Glomerular endothelial cell (primary cell): Measurements from ENCODE around the gene RSPO3. TPM values are rescaled to one million over a fixed set of nuclear protein-coding genes. Genes with fewer than 3 reads are reported as not detected.
"Not testable (repeated sequence)": the region's sequence is repeated elsewhere in the genome, so short reads cannot be mapped to it uniquely, and the experiment has no call there.

ENCODE experiments used
- DNase-seq: peaks from one replicate; pipeline ENCODE4 v3.0.0-alpha.2; 2011; ENCODE audit warnings: low read depth, low spot score; ENCODE audit errors: extremely low read depth
- total RNA-seq: library from RNA; depleted of rRNA; stranded (reverse); fragments of >200 nt; gene quantifications from 2 replicates; pipeline ENCODE4 v1.2.3, GENCODE V29; 2015

The RSPO3 gene
- total RNA-seq, result 0.19 and 1.8 TPM in 2 replicates

DNA sequence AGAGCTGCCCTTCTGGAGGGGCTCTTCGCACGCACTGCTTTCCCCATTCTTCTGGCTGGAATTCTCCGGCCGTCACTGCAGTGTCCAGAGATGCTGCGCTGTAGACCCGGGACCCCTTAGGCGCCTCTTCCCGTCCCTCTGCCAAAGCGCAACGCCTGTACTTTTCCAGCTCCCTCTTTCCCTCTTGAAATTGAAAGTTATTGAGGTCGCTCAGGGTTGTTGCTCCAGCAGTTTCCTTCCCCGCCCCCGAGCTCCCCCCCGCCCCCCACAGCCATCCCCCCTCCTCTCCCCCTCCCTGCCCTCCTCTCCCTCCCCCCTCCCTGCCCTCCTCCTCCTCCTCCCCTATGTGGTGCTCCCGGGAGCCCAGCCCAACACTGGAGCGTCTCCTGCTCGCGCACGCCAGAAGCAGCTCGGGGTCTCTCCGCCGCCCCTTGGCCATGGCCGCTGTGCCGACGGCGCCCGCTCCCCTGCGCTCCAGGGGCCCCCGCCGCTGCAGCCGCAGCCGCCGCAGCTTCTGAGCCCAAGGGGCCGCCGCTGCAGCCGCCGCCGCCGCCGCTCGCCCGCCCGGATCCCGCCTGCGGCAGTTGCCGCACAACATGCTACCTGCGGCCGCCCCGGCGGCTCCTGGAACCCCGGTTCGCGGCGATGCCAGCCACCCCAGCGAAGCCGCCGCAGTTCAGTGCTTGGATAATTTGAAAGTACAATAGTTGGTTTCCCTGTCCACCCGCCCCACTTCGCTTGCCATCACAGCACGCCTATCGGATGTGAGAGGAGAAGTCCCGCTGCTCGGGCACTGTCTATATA, at the start of gene RSPO3:
Gene RSPO3 (plus strand): TSS at position 374 of the 804 bp plus-strand sequence. CDS start 522 bp downstream, outside the sequence.
- peak; percentile 16 for DNase-seq

- DNase-seq, result peak; percentile 44
Observed at GRCh38 chr6:127069659-127070279, 48.7 kb upstream of the RSPO3 start.

- DNase-seq, result no peak
Observed at GRCh38 chr6:127073222-127073621, 45.2 kb upstream of the RSPO3 start.

DNA sequence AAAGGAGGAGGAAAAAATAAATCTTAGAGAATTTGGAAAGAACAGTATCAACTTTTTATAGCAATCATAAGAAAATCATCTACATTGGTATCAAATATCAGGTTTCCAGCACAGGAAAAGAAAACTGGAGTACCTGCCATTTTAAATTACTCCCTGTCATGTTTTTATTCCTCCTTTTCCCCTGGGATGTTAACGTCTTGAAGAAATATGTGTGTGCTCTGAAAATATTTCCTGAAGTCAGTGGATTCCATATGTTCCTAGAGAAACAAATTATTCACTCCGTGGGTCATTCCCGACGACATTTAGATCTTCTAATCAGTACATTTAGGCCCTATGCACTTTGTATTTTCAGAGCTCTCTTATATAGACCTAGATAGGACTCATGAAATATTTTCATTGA, 42.0 kb upstream of the RSPO3 start:
- DNase-seq, result no peak

DNA sequence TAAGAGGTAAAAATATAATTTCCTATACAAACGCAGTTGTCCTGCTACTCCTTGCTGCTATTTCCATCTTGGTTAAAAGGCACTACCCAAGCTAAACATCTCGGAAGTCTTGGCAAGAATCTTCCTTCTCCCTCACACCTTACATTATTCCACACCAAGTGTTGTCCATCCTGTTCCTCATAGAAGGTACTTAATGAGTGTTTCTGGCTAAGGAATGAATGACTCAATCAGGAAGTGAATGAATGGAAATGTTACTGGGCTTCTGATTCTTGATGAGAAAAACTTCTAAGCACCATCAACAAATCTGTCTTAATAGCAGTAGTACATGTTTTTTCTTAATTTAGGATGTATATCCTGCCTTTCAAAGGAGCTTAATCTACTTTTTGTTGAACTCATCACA, 40.6 kb upstream of the RSPO3 start:
- no peak for DNase-seq

- no peak for DNase-seq
Observed at GRCh38 chr6:127078669-127079068, 39.8 kb upstream of the RSPO3 start.

- DNase-seq, result no peak
Observed at GRCh38 chr6:127079681-127080080, 38.8 kb upstream of the RSPO3 start.

DNA sequence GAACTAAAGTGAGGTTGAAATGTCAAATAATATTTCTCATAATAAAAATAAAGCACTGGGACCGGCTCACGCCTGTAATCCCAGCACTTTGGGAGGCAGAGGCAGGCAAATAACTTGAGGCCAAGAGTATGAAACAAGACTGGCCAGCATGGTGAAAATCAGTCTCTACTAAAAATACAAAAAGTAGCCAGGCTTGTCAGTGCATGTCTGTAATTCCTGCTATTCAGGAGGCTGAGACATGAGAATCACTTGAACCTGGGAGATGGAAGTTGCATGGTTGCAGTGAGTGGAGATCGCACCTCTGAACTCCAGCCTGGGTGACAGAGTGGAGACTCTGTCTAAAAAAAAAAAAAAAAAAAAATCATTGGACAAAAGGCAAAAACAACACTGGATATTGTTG, 38.4 kb upstream of the RSPO3 start:
- DNase-seq, result no peak

DNA sequence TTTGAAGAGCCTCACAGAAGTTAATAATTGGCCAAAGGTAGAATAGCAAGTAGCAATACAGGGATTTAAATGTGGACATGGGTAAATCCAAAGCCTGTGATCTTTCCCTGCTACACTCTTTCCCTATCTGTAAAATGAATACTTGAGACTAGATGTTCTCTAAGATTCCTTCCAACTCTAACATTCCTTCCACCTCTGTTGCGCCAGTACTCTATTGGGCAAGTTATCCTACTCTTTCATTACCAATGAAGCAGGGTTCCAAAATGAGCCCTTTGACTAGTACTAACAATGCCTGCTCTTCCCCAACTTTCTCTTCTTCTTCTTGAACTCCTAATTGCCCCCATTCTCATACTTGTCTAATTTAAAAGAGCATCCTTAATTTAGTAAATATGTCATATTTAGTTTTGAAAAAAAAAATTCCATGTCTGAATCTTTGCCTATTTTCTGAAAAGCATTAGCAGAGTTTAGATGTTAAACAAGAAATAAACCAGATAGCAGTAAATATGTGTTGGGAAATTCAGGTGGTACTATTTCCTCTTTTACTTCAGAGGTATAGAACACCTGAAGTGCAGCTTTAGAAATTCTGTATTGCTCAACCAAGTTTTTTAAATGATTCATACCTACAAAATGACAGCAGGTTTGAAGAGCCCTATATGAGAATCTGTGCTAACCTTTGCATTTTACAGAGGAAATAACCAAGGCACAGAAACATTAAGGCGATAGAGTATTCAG, 35.1 kb upstream of the RSPO3 start:
- DNase-seq, result no peak

DNA sequence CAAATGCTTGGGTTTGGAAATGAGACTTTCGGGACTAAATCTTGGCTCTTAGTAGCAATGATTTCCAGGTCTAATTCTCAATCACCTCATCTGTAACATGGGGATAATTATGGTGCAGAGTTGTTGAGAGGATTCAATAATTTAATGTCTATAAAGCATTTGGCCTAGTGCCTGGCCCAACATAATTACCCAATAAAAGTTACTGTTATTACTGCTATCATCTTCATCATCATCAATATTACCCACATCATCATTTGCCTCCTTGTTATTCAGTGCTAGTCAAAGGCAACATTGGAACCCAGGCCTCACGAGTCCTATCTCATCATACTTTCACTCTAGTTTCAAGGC, 34.5 kb upstream of the RSPO3 start:
- DNase-seq, result no peak

- DNase-seq, result no peak
Observed at GRCh38 chr6:127085181-127085580, 33.3 kb upstream of the RSPO3 start.

DNA sequence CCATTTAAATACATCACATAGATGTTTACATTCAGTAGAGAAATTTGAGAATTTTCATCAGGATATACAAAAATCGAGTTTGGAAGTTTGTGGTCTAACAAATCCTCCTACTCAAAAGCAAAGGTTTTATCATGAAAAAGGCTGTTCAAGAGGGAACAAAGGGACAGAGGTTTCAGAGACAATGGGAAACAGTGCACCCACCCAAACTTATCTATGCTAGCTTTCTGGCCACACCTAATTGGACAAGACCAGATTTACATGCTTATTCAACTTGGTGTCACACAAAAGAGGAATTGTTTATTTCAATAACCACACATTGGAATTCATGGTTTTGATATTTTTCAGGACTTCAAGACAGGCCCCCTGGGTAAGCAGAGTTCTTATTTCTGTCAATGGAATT, 28.4 kb upstream of the RSPO3 start:
- DNase-seq, result no peak

- no peak for DNase-seq
Observed at GRCh38 chr6:127092466-127092865, 26.0 kb upstream of the RSPO3 start.

DNA sequence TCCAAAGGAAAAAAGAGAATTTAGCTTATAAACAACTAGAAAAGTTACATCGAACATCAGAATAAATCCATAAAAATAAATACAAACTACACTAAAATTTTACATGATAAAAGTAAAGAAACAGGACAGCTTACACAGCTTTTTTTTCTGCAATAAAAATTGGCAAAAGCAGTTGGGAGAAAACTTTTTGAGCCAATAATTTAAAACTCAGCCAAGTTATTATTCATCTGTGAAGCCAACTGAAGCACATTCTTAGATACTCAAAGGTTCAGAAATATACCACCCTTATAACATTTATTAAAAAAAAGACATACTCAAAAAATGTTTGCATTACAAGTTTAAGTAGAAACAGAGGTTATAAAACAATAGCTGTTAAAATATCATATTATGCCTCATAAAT, 23.7 kb upstream of the RSPO3 start:
- DNase-seq, result no peak

- no peak for DNase-seq
Observed at GRCh38 chr6:127096167-127096566, 22.3 kb upstream of the RSPO3 start.

DNA sequence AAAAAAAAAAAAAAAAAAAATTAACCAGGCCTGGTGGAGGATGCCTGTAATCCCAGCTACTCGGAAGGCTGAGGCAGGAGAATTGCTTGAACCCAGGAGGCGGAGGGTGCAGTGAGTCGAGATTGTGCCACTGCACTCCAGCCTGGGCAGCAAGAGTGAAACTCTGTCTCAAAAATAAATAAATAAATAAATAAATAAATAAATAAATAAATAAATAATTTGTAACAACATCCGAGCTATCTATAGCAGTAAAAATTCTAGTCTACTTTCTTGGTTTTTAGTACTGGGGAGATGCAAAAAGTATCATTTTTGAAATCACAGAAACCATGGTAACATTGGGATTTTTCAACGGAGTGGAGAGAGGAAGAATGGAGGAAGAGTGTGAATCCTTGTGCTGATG, 21.0 kb upstream of the RSPO3 start:
- DNase-seq, result not testable (repeated sequence)

- DNase-seq, result no peak
Observed at GRCh38 chr6:127100510-127101140, 17.8 kb upstream of the RSPO3 start.

DNA sequence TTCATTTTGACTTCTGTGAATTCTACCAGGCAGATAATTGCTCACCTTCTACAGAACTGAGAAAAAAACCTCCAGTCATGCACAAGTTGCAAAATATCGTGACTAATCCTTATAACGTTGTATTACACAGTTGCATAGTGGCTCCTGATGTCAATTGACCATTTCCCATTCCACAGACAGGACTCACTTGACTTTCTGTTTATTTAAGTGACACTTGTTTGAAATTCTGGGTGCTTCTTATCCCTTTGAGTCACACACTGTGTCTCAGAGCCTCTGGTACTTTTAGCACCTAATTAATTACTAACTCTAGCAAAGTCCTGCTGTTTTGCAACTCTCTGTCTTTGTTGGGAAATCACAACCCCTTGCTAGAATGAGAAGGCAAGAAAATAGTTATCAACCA, 16.2 kb upstream of the RSPO3 start:
- no peak for DNase-seq

DNA sequence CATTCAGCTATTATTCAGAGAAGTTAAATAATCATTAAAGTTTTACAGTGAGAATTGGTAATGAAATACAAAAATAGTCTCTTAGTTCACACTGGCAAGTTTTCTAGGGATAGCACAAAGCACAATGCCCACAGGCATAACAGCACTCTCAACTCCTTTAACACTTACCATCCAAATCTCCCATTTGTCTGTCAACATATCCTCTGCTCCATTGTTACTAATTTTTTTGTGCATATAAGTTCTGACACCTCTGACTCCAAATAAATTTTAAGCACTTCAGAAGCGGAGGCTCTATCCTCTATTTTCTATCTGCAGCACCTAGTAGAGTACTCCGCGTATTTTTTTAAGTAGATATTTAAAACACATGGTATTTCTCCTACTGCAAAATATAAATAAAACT, 15.6 kb upstream of the RSPO3 start:
- DNase-seq, result no peak

DNA sequence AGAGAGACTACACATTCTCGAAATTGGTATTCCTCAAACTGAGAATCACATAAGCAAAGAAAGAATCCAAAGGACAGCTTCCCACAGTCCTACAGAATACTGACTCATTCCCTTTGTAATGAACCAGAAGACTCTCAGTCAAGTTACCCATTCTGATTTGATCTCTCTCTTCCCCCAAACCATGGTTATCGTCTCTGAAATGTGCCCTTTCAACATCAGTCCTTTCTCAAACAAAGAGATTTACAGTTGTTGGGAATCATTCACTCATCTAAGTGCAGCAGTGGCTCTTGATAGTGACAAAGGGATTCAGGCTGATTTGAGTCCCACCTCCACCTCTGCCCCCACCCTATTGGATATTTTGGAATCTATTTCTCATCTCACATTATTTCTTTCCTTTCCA, 15.0 kb upstream of the RSPO3 start:
- DNase-seq, result no peak

DNA sequence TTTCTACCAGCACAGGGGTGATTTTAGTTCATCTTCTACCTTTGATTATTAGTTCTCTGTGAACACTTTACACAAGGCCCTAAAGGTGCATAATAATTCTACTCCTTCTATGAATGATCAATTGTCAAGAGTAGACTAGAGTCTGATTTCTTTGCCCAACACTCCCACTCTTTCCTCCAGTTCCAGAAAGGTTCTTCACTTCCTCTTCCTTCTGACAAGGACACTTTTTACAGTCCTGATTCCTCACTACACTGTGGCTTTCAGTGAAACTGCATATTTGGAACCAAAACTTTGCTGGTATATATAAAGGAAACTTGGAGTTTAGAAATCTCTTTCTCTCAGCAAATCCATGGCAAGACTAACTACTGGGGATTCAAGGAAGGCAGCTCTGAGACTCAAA, 10.6 kb upstream of the RSPO3 start:
- DNase-seq, result no peak
